PFSK-1 (cell line): Measurements from ENCODE around the gene IRF1.

Experiments used
- FOXP2 ChIP-seq: optimal IDR thresholded peaks from 2 replicates; pipeline ENCODE3; 2011; ENCODE audit warnings: borderline replicate concordance, control low read depth, inconsistent platforms; ENCODE audit not compliant: insufficient read depth; ENCODE audit errors: extremely low read length, extremely low read depth
- POLR2AphosphoS5 ChIP-seq: IDR thresholded peaks from 2 replicates; pipeline ENCODE4 v1.6.1; 2012; ENCODE audit warnings: low read depth, mild to moderate bottlenecking, control low read depth, low read length, moderate library complexity
- SIN3A ChIP-seq: IDR thresholded peaks from 2 replicates; pipeline ENCODE4 v1.6.1; 2012; ENCODE audit warnings: mild to moderate bottlenecking, low read length, moderate library complexity, borderline replicate concordance; ENCODE audit not compliant: insufficient read depth
- TAF1 ChIP-seq: IDR thresholded peaks from 2 replicates; pipeline ENCODE4 v1.6.1; 2012; ENCODE audit warnings: low read length, control low read depth, borderline replicate concordance; ENCODE audit not compliant: insufficient read depth
- TF ChIP-seq, protein P1 (sequence below), 2 experiments: IDR thresholded peaks; 2 replicates each; pipeline versions ENCODE4 v1.6.1 to v1.8.0; 2011 to 2012; ENCODE audit warnings: low read depth in 2 of 2, low read length in 2 of 2, control low read depth in 1 of 2, inconsistent platforms in 1 of 2, mild to moderate bottlenecking in 1 of 2, moderate library complexity in 1 of 2; ENCODE audit not compliant: insufficient read depth in 1 of 2

DNA sequence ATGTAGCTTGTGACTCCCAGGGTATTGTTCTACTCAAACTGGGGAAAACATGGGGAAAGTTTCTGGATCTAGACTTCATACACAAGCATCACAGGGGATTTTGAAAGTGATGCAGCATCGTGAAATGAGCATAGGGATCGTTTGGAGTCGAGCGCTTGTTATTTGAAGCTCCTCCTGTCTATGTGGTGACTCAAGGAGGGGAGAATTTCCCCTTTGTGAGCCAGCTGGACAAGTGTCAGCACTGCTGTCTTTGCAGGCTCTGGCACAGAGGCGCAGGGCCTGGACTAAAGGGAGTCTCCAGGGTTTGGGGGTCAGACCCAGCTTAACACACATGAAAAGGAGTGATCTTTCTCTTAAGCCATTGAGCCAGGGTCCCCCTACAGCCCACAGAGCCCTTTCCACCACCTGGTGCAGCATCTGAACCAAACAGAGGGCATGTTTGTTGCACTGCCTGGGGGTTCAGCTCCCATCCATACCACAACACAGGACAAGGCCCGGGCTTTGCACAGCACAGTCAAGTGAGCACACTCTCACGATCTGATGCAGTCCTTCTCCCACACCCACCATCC lies 51.0 kb downstream of the IRF1 start:
- TF ChIP-seq POLR2AphosphoS5 (no peak), TAF1 (no peak), SIN3A (no peak), FOXP2 (no peak)
- TF ChIP-seq, protein P1, sequence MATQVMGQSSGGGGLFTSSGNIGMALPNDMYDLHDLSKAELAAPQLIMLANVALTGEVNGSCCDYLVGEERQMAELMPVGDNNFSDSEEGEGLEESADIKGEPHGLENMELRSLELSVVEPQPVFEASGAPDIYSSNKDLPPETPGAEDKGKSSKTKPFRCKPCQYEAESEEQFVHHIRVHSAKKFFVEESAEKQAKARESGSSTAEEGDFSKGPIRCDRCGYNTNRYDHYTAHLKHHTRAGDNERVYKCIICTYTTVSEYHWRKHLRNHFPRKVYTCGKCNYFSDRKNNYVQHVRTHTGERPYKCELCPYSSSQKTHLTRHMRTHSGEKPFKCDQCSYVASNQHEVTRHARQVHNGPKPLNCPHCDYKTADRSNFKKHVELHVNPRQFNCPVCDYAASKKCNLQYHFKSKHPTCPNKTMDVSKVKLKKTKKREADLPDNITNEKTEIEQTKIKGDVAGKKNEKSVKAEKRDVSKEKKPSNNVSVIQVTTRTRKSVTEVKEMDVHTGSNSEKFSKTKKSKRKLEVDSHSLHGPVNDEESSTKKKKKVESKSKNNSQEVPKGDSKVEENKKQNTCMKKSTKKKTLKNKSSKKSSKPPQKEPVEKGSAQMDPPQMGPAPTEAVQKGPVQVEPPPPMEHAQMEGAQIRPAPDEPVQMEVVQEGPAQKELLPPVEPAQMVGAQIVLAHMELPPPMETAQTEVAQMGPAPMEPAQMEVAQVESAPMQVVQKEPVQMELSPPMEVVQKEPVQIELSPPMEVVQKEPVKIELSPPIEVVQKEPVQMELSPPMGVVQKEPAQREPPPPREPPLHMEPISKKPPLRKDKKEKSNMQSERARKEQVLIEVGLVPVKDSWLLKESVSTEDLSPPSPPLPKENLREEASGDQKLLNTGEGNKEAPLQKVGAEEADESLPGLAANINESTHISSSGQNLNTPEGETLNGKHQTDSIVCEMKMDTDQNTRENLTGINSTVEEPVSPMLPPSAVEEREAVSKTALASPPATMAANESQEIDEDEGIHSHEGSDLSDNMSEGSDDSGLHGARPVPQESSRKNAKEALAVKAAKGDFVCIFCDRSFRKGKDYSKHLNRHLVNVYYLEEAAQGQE (IDR thresholded peaks at IDR 0.05; ENCODE audit: insufficient read depth in 1 of 2, low read depth in 2 of 2, low read length in 2 of 2), result no peak
